ENCODE results near the gene SNAPC2. TPM values are rescaled to one million over a fixed set of nuclear protein-coding genes. Genes with fewer than 3 reads are reported as not detected.

SNAPC2 gene
- total and polyA plus RNA-seq, 2 donors (not counting 1 experiment from before 2014, with no cell fraction given), result 19.9 to 21.7 TPM

- Histone ChIP-seq H3K9ac (ENCODE audit: low read length) (no peak overlapping the region), H3K27me3 (replicated peaks in 1 of 4; ENCODE audit: control extremely low read depth in 1 of 4, control insufficient read depth in 3 of 4, insufficient read depth in 4 of 4, low read length in 3 of 4) (peaks cover 0 to 24% (median 15%) of the 10 kb centered on the region in 4 experiments), H3K79me2 (ENCODE audit: control insufficient read depth, insufficient read depth, low read length) (peaks cover 8% of the 10 kb centered on the region), H4K20me1 (ENCODE audit: control insufficient read depth, insufficient read depth, low read length, poor library complexity, severe bottlenecking) (peaks cover 50% of the 10 kb centered on the region), H3K27ac (ENCODE audit: low read length in 2 of 2) (no peak overlapping the region), H3K9me3 (ENCODE audit: control extremely low read depth in 1 of 3, control insufficient read depth in 2 of 3, insufficient read depth in 1 of 3, low read length in 2 of 3) (peaks cover 0 to 18% (median 0%) of the 10 kb centered on the region in 3 donors), H3K4me2 (replicated peaks; ENCODE audit: low read depth, low read length, poor library complexity, severe bottlenecking) (peak overlapping the region; percentile 83), H3K4me1 (ENCODE audit: control insufficient read depth in 2 of 2, insufficient read depth in 2 of 2, low read length in 2 of 2) (peaks cover 48 to 55% of the 10 kb centered on the region in 2 donors), H3K36me3 (replicated peaks in 1 of 2; ENCODE audit: control extremely low read depth in 1 of 2, control insufficient read depth in 1 of 2, extremely low read depth in 1 of 2, insufficient read depth in 2 of 2, low read length in 1 of 2) (peaks cover 0 to 13% of the 10 kb centered on the region in 2 experiments), H2AFZ (ENCODE audit: insufficient read depth, low read depth, low read length, poor library complexity, severe bottlenecking) (no peak overlapping the region), H3K4me3 (ENCODE audit: control extremely low read depth in 1 of 5, extremely low read depth in 1 of 5, insufficient read depth in 1 of 5, low read depth in 2 of 5, low read length in 4 of 5) (no peak overlapping the region)
- Mint-ChIP-seq H3K27ac (no peak overlapping the region), H3K4me1 (peaks cover 44% of the 10 kb centered on the region), H3K4me3 (peak overlapping the region; percentile 69), H3K9me3 (ENCODE audit: insufficient read depth) (no peaks in the 10 kb centered on the region), H3K27me3 (peaks cover 15% of the 10 kb centered on the region)
- no peak for ATAC-seq (ENCODE audit: low read depth)
- WGBS (ENCODE audit: insufficient coverage), result 98% methylated on average over 23 of the region's 31 CpGs
- ChIA-PET POLR2A (interaction anchor here (1.8 to 2.8 kb wide), 2 partner anchors 21 kb away, joined by 4 to 29 read pairs; partner anchors contain the start of gene TIMM44), CTCF (interaction anchor here (3.0 to 3.8 kb wide), 2 partner anchors 22 to 53 kb away, joined by 13 to 28 read pairs; partner anchors contain the start of gene TIMM44)
- no peak for DNase-seq
- intact Hi-C loops (cut with micrococcal nuclease), result no loop called here
- TF ChIP-seq EZH2 (IDR thresholded peaks at IDR 0.05; ENCODE audit: borderline replicate concordance, insufficient read depth, low read depth, low read length, poor library complexity, severe bottlenecking) (no peak), CTCF (IDR thresholded peaks at IDR 0.05) (no peak)
These were observed 2.1 kb downstream of the SNAPC2 start for GRCh38 chr19:7921967-7922835.

- no peak overlapping the region for H3K27ac ChIP-seq (ENCODE audit: low read length in 2 of 2)
- ChIA-PET POLR2A (interaction anchor here (1.8 kb wide), 1 partner anchor 20 kb away, joined by 4 read pairs; the partner anchor contains the start of gene TIMM44), CTCF (interaction anchor here (3.8 kb wide), 1 partner anchor 21 kb away, joined by 28 read pairs; the partner anchor contains the start of gene TIMM44)
- no peak overlapping the region for H2AFZ ChIP-seq (ENCODE audit: insufficient read depth, low read depth, low read length, poor library complexity, severe bottlenecking)
- H3K79me2 ChIP-seq (ENCODE audit: control insufficient read depth, insufficient read depth, low read length), result peaks cover 8% of the 10 kb centered on the region
- ATAC-seq (ENCODE audit: low read depth) (no peak), DNase-seq (no peak)
- peaks cover 43% of the 10 kb centered on the region for H3K4me1 Mint-ChIP-seq
- no peak overlapping the region for H3K4me2 ChIP-seq (replicated peaks; ENCODE audit: low read depth, low read length, poor library complexity, severe bottlenecking)
- no peak for TF ChIP-seq CTCF (IDR thresholded peaks at IDR 0.05)
- TF ChIP-seq EZH2 (IDR thresholded peaks at IDR 0.05; ENCODE audit: borderline replicate concordance, insufficient read depth, low read depth, low read length, poor library complexity, severe bottlenecking), result no peak
- H3K9ac ChIP-seq (ENCODE audit: low read length), result no peak overlapping the region
- H3K27me3 Mint-ChIP-seq, result peaks cover 14% of the 10 kb centered on the region
- no peak overlapping the region for H3K4me3 ChIP-seq (ENCODE audit: control extremely low read depth in 1 of 5, extremely low read depth in 1 of 5, insufficient read depth in 1 of 5, low read depth in 2 of 5, low read length in 4 of 5)
- H4K20me1 ChIP-seq (ENCODE audit: control insufficient read depth, insufficient read depth, low read length, poor library complexity, severe bottlenecking), result peaks cover 49% of the 10 kb centered on the region
- 91% methylated on average over 4 of the region's 8 CpGs for WGBS (ENCODE audit: insufficient coverage)
- H3K9me3 ChIP-seq (ENCODE audit: control extremely low read depth in 1 of 3, control insufficient read depth in 2 of 3, insufficient read depth in 1 of 3, low read length in 2 of 3), result peaks cover 0 to 16% (median 0%) of the 10 kb centered on the region in 3 donors
- H3K4me1 ChIP-seq (ENCODE audit: control insufficient read depth in 2 of 2, insufficient read depth in 2 of 2, low read length in 2 of 2), result peaks cover 42 to 49% of the 10 kb centered on the region in 2 donors
- H3K4me3 Mint-ChIP-seq, result peak overlapping the region; percentile 26
- no peak overlapping the region for H3K27ac Mint-ChIP-seq
- no peaks in the 10 kb centered on the region for H3K9me3 Mint-ChIP-seq (ENCODE audit: insufficient read depth)
- H3K36me3 ChIP-seq (replicated peaks in 1 of 2; ENCODE audit: control extremely low read depth in 1 of 2, control insufficient read depth in 1 of 2, extremely low read depth in 1 of 2, insufficient read depth in 2 of 2, low read length in 1 of 2), result peaks cover 0 to 13% of the 10 kb centered on the region in 2 experiments
- intact Hi-C loops (cut with micrococcal nuclease), result no loop called here
- peaks cover 0 to 19% (median 13%) of the 10 kb centered on the region in 4 experiments for H3K27me3 ChIP-seq (replicated peaks in 1 of 4; ENCODE audit: control extremely low read depth in 1 of 4, control insufficient read depth in 3 of 4, insufficient read depth in 4 of 4, low read length in 3 of 4)
These were observed 2.7 kb downstream of the SNAPC2 start for GRCh38 chr19:7922836-7923195.
